IPS-18c (cell line): ENCODE data around the gene CHRNB2.

ENCODE experiments used
- H3K4me3 ChIP-seq: 2 replicates; pipeline ENCODE4 v1.7.0; 2013; ENCODE audit warnings: low read depth, mild to moderate bottlenecking, low read length, moderate library complexity; ENCODE audit not compliant: insufficient read depth
- H3K9me3 ChIP-seq: one replicate; pipeline ENCODE4 v1.6.1; 2013; ENCODE audit warnings: mild to moderate bottlenecking, low read length, moderate library complexity; ENCODE audit not compliant: control insufficient read depth, insufficient read depth

CHRNB2 gene

GRCh38 chr1:154593390-154593789, 25.8 kb downstream of the CHRNB2 start:
- Histone ChIP-seq H3K4me3 (no peak overlapping the region), H3K9me3 (no peaks in the 10 kb centered on the region)

DNA sequence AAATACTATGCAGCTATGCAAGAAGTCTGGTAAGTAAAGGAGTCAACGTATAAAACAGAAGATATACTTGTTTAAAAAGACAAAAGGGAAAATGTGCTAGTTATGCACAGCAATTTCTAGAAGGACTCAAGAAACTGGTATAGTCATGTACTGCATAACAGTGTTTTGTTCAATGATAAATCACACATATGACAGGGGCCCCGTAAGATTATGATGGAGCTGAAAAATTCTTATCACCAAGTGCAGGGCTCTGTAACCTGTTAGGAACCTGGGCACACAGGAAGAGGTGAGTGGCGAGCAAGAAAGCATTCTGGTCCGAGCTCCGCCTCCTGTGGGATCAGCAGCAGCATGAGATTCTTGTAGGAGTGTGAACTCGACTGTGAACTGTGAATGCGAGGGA, 27.2 kb downstream of the CHRNB2 start:
- no peaks in the 10 kb centered on the region for H3K9me3 ChIP-seq
- H3K4me3 ChIP-seq: no peak overlapping the region

- Histone ChIP-seq H3K9me3 (no peaks in the 10 kb centered on the region), H3K4me3 (no peak overlapping the region)
These were observed 28.0 kb downstream of the CHRNB2 start for GRCh38 chr1:154595621-154596020.

GRCh38 chr1:154598871-154599635, 31.5 kb downstream of the CHRNB2 start:
- no peaks in the 10 kb centered on the region for H3K9me3 ChIP-seq
- H3K4me3 ChIP-seq: no peak overlapping the region

DNA sequence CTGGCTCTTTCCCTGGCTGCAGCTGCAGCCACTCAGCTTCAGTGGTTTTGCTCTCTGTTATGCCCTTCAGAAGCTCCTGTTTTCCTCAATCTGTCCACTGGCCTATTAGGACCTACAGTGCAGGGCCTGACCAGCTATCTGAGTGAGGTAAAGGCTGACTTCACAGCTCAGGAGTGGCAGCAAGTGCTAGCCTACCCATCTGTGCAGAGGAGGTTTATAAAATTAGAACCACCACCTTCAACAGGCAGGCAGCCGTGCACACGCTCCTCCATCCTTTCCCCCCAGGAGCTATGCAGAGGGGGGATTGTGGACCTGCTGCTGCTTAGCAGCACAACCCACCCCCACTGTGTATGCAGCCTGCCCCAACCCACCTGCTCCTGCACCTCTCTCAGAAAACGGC, 32.1 kb downstream of the CHRNB2 start:
- H3K9me3 ChIP-seq: no peaks in the 10 kb centered on the region
- H3K4me3 ChIP-seq: no peak overlapping the region

GRCh38 chr1:154603317-154603716, 35.7 kb downstream of the CHRNB2 start:
- H3K9me3 ChIP-seq: no peaks in the 10 kb centered on the region
- no peak overlapping the region for H3K4me3 ChIP-seq

GRCh38 chr1:154605534-154605933, 38.0 kb downstream of the CHRNB2 start:
- H3K9me3 ChIP-seq: no peaks in the 10 kb centered on the region

GRCh38 chr1:154607106-154607608, 39.6 kb downstream of the CHRNB2 start:
- Histone ChIP-seq H3K9me3 (no peaks in the 10 kb centered on the region), H3K4me3 (peak overlapping the region; percentile 86)

More at GRCh38 chr1:154605534-154605933, 38.0 kb downstream of the CHRNB2 start:
- H3K4me3 ChIP-seq: no peak overlapping the region

- H3K9me3 ChIP-seq: no peaks in the 10 kb centered on the region
- peak within 1 kb of the TSS; percentile 86 for H3K4me3 ChIP-seq
These were observed 40.2 kb downstream of the CHRNB2 start, which contains the start of gene ADAR for GRCh38 chr1:154607609-154608396. Gene ADAR, minus strand, starts transcription at chr1:154608186. Its CDS starts 180 bp downstream, at chr1:154608006.

- H3K4me3 ChIP-seq: peak overlapping the region; percentile 86; the same call in 1 of the 2 replicates
- H3K9me3 ChIP-seq: no peaks in the 10 kb centered on the region
These were observed 41.1 kb downstream of the CHRNB2 start for GRCh38 chr1:154608397-154609270.

DNA sequence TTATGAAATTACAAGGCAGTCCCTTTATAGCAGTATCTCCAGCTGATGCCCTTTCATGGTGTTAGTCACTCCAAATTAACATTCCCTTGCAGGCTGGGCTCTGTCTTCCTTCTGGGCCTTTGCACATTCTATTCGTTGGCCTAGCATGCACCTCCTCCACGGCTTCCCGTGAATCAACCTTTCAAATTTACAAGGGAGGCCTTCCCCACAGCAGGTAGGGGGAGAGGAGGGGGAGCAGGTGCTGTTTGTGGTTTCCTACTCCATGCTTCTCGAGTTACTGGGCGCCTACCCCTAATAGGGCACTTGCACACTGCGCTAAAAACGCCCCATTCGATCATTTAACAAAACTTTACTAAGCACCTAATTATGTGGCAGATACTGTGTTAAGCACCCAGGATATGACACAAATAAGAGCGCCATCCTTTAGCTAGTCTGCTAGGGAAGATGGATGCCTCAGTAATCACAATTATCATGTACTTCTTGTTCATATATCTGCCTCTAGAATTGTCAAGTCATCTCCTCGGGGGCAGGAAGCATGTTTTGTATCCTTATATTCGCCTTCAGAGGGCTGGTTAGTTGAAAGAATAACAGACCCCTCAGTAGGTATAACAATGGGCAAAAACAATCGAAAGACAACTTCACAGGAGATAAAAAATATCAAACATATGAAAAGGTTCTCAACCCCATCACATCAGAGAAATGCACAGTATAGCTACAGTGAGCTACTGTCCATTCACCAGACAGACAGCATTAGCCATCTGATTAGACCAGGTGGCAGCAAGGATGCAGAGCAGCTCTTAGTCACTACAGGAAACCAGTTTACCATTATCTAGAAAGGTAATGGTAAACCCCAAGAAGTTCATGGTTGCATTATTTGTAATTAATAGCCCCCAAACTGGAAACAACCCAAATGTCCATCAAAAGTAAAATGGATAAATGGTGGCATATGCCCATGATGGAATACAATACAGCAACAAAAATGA, 42.1 kb downstream of the CHRNB2 start:
- peak overlapping the region; percentile 21; the same call in 1 of the 2 replicates for H3K4me3 ChIP-seq
- no peaks in the 10 kb centered on the region for H3K9me3 ChIP-seq

GRCh38 chr1:154611150-154611862, 43.7 kb downstream of the CHRNB2 start:
- no peaks in the 10 kb centered on the region for H3K9me3 ChIP-seq
- H3K4me3 ChIP-seq: no peak overlapping the region

DNA sequence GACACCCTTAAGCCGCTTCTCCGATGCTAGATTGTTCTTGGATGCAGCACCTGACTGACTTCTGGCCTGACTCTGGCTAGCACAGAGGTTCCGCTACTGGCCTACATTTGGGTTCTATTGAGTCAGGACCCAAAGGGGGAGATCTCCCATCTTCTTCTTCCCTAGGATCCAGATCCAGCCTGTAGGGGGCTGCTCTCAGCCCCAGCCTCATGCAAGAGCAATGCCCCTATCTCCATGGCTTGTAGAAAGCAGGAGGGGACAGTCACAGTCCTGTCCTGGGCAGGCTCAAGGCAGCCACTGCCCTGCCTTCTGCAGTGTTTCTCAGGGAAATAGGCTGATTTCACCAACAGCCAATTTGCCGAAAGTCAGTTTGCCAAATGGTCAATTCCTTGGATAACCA, 46.7 kb downstream of the CHRNB2 start:
- H3K4me3 ChIP-seq: no peak overlapping the region
- H3K9me3 ChIP-seq: no peaks in the 10 kb centered on the region

- no peak overlapping the region for H3K4me3 ChIP-seq
- no peaks in the 10 kb centered on the region for H3K9me3 ChIP-seq
These were observed 47.3 kb downstream of the CHRNB2 start for GRCh38 chr1:154614901-154615300.

DNA sequence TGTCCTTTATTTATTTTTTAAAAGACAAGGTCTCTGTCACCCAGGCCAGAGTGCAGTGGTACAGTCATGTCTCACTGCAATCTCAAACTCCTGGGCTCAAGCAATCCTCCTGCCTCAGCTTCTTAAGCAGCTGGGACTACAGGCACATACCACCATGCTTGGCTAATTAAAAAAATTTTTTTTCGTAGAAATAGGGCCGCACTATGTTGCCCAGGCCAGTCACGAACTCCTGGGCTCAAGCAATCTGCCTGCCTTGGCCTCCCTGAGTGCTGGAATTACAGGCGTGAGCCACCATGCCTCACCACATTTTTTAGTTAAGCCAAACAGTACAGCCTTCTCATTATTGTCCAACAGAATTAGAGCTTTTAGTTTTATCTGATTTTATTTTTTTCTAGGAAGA, 47.8 kb downstream of the CHRNB2 start:
- Histone ChIP-seq H3K4me3 (no peak overlapping the region), H3K9me3 (no peaks in the 10 kb centered on the region)
